ENCODE results near the gene DERL2.

DNA sequence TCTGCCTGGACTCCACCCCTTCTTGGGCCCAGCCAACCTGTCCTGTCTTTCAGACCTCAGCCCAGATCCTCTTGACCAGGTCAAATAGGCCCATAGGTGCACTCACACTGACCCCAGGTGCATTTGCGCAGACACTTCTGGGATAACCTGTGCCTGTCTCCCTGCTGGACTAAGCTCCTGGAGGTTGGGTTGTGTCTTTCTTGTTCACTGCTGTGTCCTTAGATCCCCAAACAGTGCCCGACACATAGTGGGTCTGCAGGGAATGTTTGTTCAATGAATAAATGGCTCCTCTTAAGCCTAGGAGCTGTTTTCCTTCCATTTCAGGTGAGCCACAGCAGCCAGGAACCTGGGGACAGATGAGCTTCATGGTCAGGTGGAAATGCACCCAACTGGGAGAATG, 49.5 kb upstream of the DERL2 start:
- TF ChIP-seq BHLHE40 (IDR thresholded peaks at IDR 0.05; ENCODE audit: borderline replicate concordance) (no peak), FOXA1 (IDR thresholded peaks at IDR 0.05) (no peak)
